KG1 (cell line): ENCODE measurements around the gene INPPL1.
A peak's percentile ranks its signal among the peaks of the same experiment; 100 is the strongest.

Experiments used
- DNase-seq: peaks from one replicate; lab custom pipeline; 2025; lab: John Stamatoyannopoulos, UW

The INPPL1 gene

DNA sequence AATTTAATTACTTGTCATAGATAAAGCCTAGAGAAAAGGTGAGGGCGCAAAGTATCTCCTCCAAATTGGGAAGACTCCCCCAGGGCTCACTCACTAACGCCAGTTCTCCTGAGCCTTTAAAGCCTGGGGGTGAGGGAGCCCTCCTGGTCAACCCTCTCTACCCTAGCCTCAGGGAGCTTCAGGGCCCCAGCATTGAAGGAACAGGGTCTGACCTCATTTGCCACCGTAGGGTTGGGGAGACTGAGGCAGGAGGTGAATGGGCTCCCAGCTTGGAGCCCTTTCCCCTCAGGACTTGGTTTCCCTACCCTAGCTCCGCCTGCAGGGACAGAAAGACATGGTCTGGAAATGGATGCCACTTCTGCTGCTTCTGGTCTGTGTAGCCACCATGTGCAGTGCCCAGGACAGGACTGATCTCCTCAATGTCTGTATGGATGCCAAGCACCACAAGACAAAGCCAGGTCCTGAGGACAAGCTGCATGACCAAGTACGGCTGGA is 6.3 kb upstream of the INPPL1 start:
- DNase-seq: no peak

DNA sequence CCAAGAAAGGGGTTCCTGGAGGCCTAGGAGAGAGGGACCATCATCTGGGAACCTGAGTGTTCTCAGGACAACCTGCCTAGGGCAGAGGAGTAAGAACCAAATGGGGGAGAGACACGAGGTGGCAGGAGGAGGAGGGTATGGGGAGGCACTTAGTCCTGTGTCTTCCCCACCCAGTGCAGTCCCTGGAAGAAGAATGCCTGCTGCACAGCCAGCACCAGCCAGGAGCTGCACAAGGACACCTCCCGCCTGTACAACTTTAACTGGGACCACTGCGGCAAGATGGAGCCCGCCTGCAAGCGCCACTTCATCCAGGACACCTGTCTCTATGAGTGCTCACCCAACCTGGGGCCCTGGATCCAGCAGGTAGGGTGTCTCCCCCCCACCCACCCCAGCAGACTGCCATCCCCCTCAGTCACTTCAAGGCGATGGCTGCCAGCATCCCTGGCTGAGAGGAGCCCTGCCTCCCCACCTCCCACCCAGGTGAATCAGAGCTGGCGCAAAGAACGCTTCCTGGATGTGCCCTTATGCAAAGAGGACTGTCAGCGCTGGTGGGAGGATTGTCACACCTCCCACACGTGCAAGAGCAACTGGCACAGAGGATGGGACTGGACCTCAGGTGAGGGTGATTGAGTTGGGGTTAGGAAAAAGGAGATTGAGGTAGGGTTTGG is 3.7 kb upstream of the INPPL1 start:
- no peak for DNase-seq

- DNase-seq: no peak
These were observed 3.0 kb upstream of the INPPL1 start for GRCh38 chr11:72221386-72222075.

- DNase-seq: no peak
These were observed 2.3 kb upstream of the INPPL1 start for GRCh38 chr11:72222106-72222891.

GRCh38 chr11:72222907-72223614 is 1.5 kb upstream of the INPPL1 start:
- peak; percentile 99 for DNase-seq

- DNase-seq: no peak
These were observed 678 bp upstream of the INPPL1 start for GRCh38 chr11:72223615-72224563.

DNA sequence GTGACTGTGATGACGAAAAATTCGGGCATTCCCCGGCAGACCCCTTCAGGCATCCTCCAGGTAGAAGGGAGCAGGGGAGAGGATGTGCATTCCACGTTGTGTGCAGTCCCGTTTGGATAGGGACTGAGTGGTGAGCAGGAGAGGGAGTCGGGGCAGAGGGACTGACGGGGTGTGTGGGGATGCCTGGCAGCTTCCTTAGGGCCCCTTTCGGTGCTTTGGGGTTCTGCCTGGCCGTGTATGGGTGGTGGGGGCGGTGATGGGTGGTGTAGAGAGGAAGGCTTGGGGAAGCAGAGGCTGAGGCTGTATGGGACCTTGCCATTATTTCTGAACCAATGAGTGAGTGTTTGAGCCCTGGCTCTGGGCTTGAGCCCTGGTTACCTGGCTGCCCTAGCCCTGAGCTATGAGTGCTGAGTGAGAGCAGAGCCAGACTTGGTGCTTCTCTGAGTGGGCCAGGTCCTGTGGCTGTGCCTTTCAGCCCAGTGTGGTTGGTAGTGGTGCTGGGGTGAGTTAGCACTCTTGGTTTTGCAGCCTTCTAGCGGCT is 914 bp downstream of the INPPL1 start:
- no peak for DNase-seq

GRCh38 chr11:72226701-72227100 is 2.1 kb downstream of the INPPL1 start:
- DNase-seq: no peak

DNA sequence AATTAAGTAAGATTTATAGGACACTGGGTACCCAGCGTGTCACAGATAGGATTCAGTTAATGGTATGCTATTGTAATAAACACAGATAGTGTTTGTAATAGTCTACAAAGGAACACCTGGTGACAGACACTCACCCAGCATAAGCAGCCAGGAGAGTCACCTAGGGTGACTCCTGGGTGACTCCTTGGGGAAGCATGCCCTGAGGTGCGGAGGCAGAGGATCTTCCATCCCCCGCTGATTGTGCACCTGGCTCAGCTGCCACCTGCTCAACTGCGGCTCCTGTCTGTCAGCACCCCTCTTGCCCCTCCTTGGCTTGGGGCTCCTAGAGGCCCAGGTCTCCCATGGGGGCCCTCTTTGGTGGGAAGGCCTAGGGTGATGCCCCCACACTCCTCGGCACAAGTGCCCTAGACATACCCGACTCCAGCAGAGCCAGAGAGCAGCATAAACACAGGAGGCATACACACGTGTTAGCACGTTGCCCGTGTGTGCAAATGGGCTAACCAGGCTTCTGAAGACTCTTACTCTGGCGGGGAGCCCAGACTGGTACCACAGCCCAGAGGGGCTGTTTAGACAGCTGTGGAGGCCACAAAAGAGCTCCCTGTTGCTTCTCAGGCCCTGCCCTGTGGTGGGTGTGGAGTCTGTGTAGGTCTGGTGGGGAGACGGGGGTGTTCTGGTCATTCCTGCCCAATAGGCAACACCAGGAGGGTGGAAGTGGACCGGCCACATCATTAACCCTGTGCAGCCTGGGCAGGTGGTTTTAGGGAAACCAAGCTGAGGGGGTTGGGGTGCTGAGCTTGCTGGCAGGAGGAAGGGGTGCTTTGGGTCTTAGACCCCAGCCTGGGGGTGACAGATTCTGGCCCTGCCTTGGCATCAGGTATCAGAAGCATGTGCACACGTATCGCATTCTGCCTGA is 3.0 kb downstream of the INPPL1 start:
- DNase-seq: no peak

DNA sequence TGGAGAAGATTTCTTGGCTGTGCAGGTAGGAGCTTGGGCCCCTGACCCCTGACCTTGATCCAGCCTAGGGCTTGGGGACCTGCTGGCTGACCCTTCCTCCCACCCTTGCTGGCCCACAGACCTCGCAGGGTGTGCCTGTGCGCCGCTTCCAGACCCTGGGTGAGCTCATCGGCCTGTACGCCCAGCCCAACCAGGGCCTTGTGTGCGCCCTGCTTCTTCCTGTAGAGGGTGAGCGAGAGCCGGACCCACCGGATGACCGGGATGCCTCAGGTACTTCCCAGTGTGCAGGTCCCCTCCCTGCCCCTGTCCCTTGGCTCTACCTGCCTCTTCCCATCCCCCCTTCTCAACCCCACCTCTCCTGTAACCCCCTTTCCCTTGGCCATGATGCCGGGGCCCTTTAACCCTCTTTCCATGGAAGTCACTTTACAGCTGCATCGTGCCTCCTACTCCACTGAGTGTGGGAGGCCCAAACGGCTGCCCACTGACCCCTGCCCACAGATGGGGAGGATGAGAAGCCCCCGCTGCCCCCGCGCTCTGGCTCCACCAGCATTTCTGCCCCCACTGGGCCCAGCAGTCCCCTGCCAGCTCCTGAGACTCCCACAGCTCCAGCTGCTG is 3.8 kb downstream of the INPPL1 start:
- no peak for DNase-seq

DNA sequence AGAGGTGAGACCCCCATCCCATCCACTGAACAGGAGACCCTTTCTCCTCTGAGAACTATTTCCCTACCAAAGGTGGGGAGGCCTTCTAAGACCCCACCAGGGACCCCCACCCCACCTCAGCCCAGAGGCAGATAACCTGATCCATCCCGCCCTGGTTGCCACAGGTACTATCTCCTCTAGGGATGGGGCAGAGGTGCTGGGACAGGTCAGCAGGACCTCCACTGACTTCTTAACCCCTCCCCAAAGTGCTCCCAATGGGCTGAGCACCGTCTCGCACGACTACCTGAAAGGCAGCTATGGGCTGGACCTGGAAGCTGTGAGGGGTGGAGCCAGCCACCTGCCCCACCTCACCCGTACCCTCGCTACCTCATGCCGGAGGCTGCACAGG is 4.3 kb downstream of the INPPL1 start:
- no peak for DNase-seq

- no peak for DNase-seq
These were observed 4.9 kb downstream of the INPPL1 start for GRCh38 chr11:72229336-72229924.

DNA sequence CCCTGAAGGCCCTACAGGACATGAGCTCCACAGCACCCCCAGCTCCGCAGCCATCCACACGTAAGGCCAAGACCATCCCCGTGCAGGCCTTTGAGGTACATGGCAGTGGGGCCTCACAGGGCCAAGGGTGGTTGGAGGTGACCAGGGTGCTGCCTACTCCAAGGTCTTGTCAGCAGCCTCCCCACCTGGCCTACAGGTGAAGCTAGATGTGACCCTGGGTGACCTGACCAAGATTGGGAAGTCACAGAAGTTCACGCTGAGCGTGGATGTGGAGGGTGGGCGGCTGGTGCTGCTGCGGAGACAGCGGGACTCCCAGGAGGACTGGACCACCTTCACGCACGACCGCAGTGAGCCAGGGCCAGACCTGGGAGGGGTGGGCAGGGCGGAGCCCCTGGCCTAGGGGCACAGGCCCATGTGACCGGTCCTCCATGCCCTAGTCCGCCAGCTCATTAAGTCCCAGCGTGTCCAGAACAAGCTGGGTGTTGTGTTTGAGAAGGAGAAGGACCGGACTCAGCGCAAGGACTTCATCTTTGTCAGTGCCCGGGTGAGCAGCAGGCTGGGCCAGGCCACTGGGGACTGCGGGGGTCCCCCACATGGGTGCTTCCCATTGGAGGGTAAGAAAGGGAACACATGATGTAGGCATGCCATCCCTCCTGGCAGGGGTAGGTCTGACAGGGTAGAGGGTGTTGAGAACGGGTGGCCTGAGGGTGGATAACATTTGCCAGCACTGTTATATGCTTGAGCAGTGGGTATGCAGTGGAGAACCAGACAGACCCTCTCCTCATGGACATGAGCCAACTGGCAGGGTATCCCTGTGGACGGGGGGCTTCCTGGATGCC is 5.6 kb downstream of the INPPL1 start:
- no peak for DNase-seq

DNA sequence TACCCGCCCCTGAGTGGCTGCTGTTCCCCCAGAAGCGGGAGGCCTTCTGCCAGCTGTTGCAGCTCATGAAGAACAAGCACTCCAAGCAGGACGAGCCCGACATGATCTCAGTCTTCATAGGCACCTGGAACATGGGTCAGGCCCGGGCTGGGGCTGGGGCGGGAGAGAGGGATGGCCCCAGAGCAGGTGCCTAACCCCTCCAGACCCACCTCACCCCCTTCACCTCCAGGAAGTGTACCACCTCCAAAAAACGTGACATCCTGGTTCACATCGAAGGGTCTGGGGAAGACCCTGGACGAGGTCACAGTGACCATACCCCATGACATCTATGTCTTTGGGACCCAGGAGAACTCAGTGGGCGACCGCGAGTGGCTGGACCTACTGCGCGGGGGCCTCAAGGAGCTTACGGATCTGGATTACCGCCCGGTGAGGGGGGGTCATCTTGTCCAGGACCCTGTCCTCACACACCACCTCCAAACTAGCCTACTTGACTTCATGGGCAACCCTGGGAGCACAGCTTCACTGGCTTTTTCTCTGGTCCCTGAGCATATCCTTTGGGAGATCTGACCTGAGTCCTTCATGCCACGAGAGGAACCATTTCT is 6.3 kb downstream of the INPPL1 start:
- DNase-seq: no peak

DNA sequence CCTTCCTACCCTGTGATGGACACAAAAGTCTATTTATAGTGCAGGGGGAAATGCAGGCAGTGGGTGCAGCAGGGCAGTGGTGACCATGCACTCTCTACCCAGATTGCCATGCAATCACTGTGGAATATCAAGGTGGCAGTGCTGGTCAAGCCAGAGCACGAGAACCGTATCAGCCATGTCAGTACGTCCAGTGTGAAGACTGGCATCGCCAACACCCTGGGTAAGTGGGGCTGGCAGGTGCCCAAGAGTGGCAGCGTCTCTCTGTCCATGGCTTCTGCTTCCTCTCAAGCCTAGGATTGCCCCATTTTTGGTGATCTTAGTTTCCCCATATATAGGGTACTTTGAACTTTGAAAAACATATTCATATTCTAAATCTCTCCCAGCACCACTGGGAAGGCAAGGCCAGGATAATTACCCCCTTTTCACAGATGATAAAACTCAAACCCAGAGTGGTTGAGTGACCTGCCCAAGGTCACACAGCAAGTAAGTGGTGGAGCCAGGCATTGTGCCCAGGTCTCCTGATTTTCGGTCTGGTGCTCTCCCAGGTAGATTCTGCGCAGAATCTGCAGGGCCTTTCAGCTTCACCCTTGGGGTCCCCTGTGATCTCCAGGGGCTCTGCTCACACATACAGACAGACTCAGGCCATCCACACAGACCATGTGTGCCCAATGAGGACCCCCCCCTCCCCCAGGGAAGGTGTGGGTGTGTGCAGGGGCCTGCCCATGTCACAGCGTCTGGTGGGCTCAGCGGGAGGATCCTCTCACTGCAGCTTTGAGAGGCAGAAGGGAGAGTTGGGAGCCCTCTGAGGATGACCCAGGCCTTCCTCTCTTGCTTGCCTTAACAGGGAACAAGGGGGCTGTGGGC is 7.1 kb downstream of the INPPL1 start:
- no peak for DNase-seq

- no peak for DNase-seq
These were observed 7.9 kb downstream of the INPPL1 start for GRCh38 chr11:72232260-72233055.
